HG02798 (cell line): Measurements from ENCODE around the gene EOLA1.
"Not testable (repeated sequence)": the region's sequence is repeated elsewhere in the genome, so short reads cannot be mapped to it uniquely, and the experiment has no call there.

Experiments
- ATAC-seq: cut with Tn5 transposase; IDR thresholded peaks from one replicate; pipeline ENCODE4 v1.9.1; 2021; ENCODE audit warnings: mild to moderate bottlenecking; ENCODE audit not compliant: unreplicated experiment, poor library complexity

The EOLA1 gene

DNA sequence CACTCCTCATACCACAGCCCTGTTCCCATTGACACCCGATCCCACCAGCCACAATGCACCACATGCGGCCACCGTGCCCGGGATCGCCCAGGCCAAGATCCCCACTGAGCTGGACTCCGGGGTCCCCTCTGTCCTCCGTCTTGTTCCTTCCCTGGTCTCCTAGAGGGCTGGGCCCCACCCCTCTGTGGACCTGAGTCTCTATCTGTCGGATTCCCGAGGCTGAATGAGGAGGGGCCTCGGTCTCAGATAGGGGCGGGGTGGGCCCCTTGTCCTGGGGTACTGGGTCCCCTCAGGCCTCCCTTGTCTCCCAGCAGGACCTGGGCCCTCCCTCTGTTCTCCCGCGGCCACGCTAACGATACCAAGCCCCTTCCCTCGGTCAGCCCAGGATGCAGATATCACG is 44.8 kb downstream of the EOLA1 start:
- not testable (repeated sequence) for ATAC-seq

DNA sequence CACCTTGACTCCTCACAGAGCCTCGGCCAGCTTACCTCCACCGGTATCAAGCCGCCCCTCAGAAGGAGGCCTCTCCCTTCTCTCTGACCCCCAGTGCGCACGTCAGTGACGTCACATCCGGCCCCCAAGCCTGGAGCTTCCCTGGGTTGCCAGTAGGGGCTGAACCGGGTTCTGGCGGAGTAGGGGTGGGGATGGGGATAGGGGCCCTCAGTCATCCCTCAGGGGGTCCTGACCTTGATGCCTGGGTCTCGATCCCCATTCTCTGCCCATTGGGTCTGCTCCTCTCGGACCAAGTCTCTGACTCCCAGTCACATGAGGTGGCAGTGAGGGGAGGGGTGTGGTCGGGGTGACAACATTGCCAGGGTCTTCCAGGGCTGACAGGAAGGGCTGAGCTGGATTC is 46.5 kb downstream of the EOLA1 start, which contains the start of gene MAGEA9B:
Gene MAGEA9B (minus strand): TSS at position 101 of the 400 bp plus-strand sequence. CDS start 4,280 bp downstream, outside the sequence.
- ATAC-seq: not testable (repeated sequence)

DNA sequence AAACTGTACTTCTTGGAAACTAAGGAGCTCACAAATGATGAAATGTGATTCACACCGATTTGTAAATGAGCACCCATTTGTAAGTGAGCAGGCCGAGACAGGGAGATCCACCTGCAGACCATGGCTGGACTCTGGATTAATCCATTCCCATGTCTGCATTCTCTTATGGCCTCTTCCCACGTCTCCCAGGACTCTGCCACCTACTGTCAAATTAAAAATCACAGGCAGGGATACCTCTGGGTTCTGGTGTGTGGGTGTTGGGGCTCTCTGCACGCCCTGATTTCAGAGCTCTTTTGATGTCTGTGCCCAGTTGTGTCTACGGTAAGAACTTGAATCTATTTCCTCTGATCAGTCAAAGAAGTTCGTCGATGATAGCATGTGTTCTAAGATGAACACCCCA is 50.2 kb downstream of the EOLA1 start:
- ATAC-seq: not testable (repeated sequence)

DNA sequence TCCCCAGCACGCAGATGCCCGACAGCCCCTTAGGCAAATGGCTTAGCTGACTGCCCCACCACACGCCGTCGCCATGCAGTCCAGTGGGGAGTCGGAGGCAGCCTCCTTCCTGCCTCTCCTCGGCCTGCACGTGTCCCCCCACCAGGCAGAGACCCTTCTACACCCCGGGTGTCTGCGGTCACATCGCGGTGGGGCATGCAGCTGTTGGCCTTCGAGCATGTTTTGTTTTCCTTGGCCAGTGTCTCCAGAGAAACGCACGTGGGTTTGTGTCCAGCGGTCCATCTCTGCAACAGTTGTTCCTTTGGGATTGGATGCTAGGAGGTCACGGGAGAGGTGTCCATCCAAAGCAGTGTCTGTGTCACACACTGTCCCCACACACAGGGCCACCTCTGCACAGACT is 54.4 kb downstream of the EOLA1 start, which contains the start of gene HSFX2:
Gene HSFX2 (minus strand): TSS at position 101 of the 400 bp plus-strand sequence. CDS start 614 bp downstream, outside the sequence.
- ATAC-seq: not testable (repeated sequence)

DNA sequence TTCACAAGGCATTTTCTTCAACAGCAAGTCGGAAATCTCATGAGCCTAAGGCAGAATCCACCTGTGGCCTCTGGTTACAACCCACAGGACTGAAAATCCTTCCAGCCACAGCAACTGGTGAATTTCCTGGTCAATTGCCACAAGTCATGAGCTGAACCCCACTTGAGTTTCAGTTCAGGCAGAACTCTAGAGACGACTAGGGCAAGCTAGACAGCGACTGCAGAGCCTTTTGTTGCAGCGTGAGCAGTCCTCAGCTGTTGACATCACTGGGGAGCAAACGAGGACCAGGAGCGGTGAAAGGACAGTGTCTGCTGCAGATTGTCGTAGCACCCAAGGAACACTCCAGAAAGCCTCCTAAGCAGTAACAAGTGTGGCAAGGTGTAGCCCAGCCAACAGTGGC is 55.1 kb downstream of the EOLA1 start:
- not testable (repeated sequence) for ATAC-seq
